ENCODE data around the gene KDR.

The KDR gene

DNA sequence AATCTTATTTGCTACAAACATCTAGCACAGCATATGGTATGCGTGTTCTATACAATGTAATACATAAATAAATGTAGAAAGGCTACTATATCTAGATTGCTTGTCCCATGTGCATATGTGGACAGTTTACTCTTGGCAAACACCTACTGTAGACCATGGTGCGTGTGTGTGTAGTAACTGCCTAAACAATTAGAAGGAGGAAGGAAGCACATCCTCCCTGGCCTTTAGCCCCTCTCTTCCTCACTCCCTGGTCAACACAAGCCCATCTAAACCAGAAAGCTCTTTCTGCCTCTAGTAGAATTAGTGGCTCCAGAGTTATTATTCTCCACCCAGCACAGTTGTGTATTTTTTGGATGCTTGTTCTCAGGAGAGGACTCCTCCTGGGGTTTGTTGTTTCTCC lies 73.9 kb downstream of the KDR start:
- TF ChIP-seq, protein P1, sequence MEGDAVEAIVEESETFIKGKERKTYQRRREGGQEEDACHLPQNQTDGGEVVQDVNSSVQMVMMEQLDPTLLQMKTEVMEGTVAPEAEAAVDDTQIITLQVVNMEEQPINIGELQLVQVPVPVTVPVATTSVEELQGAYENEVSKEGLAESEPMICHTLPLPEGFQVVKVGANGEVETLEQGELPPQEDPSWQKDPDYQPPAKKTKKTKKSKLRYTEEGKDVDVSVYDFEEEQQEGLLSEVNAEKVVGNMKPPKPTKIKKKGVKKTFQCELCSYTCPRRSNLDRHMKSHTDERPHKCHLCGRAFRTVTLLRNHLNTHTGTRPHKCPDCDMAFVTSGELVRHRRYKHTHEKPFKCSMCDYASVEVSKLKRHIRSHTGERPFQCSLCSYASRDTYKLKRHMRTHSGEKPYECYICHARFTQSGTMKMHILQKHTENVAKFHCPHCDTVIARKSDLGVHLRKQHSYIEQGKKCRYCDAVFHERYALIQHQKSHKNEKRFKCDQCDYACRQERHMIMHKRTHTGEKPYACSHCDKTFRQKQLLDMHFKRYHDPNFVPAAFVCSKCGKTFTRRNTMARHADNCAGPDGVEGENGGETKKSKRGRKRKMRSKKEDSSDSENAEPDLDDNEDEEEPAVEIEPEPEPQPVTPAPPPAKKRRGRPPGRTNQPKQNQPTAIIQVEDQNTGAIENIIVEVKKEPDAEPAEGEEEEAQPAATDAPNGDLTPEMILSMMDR (IDR thresholded peaks at IDR 0.05; ENCODE audit: low read depth, low read length, missing control alignments): no peak

DNA sequence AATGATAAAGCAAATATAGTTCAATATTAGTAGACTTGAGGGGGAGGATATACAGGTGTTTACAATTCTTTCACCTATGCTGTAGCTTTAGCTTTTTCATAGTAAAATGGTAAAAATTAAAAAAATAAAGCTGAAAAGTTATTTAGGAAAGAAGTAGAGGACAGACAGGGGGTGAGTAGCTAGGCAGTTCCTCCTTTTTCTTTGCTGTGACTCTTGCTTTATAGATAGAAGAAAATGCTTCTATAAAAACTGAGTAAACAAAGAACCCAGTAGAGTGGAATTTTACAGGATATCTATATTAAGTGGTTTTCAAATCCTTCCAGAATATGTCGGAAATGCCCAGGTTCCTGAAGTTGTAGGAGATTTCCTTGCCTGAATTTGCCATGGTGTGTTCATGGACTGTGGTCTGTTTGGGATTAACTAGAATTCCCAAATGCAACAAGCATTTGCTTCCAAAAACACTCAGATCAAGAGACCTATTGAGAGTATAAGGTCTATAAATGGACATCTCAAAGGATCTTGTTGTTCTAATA lies 74.9 kb downstream of the KDR start:
- H3K4me3 ChIP-seq (ENCODE audit: low read depth, low read length): no peak overlapping the region
- TF ChIP-seq, protein P1 (IDR thresholded peaks at IDR 0.05; ENCODE audit: low read depth, low read length, missing control alignments): no peak
- no peak for DNase-seq (ENCODE audit: low read depth)

More for the DNA sequence above, 73.9 kb downstream of the KDR start:
- H3K4me3 ChIP-seq (ENCODE audit: low read depth, low read length): no peak overlapping the region
- DNase-seq (ENCODE audit: low read depth): no peak

GRCh38 chr4:55038176-55038890 lies 87.1 kb downstream of the KDR start:
- H3K4me3 ChIP-seq (ENCODE audit: low read depth, low read length): no peak overlapping the region
- TF ChIP-seq, protein P1 (IDR thresholded peaks at IDR 0.05; ENCODE audit: low read depth, low read length, missing control alignments): no peak
- no peak for DNase-seq (ENCODE audit: low read depth)

DNA sequence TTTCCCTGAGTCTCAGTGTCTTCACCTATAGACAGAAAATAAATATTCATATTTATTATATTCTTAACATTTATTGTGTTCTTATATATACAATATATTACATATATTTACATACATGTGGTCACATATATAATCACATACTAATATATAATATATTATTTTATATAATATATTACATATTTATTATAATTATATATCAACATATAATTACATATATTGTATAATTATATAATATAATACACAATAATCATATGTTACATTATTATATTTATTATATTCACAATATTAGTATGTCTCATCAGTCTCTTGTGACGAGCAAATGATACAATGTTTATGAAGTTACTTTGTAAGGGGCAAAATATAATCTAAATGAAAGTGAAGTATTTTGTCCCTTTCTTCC lies 87.7 kb downstream of the KDR start:
- no peak for DNase-seq (ENCODE audit: low read depth)
- TF ChIP-seq, protein P1 (IDR thresholded peaks at IDR 0.05; ENCODE audit: low read depth, low read length, missing control alignments): no peak
- H3K4me3 ChIP-seq (ENCODE audit: low read depth, low read length): no peak overlapping the region

GRCh38 chr4:55036405-55036804 lies 89.0 kb downstream of the KDR start:
- TF ChIP-seq, protein P1 (IDR thresholded peaks at IDR 0.05; ENCODE audit: low read depth, low read length, missing control alignments): no peak
- no peak overlapping the region for H3K4me3 ChIP-seq (ENCODE audit: low read depth, low read length)
- DNase-seq (ENCODE audit: low read depth): no peak

GRCh38 chr4:55035892-55036291 lies 89.5 kb downstream of the KDR start:
- no peak for DNase-seq (ENCODE audit: low read depth)
- H3K4me3 ChIP-seq (ENCODE audit: low read depth, low read length): no peak overlapping the region
- TF ChIP-seq, protein P1 (IDR thresholded peaks at IDR 0.05; ENCODE audit: low read depth, low read length, missing control alignments): no peak

DNA sequence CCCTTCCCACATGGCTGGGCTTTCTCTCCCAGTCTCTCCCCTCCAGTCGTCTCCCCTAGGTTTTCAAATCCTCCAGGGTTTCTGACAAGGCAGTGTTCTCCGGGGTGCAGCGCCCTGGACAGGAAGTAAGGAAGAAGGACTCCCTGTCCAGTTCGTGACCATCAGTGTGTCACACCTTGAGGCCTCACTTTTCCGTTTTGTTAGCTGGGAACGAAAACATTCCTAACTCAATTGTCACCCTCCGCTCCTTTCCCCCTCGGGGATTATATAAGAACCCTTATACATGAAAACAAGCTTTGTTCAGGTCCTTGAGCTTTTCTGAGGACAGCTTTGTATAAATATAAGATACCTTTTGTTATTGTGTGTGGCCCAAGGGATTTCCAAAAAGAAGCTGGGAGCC lies 92.1 kb downstream of the KDR start:
- no peak overlapping the region for H3K4me3 ChIP-seq (ENCODE audit: low read depth, low read length)
- DNase-seq (ENCODE audit: low read depth): no peak
- TF ChIP-seq, protein P1 (IDR thresholded peaks at IDR 0.05; ENCODE audit: low read depth, low read length, missing control alignments): no peak

All from GM12864 (cell line).